OCI-LY7 (cell line): ENCODE measurements around the gene ALG14. TPM values are rescaled to one million over a fixed set of nuclear protein-coding genes. Genes with fewer than 3 reads are reported as not detected.

Experiments used
- BruUV-seq: library from RNA; stranded (reverse); fragments of 400-500 nt; replicated peaks from 2 replicates; lab custom pipeline; 2021; lab: Mats Ljungman, UMichigan
- CTCF ChIA-PET: fragments of 300-600 bp; sonication (Branson Sonifier 250); formaldehyde crosslinking; loops from one replicate; lab custom pipeline; 2022; ENCODE audit warnings: antibody characterized with exemption; ENCODE audit not compliant: unreplicated experiment; lab: Charles Lee
- POLR2A ChIA-PET: fragments of 300-600 bp; sonication (Branson Sonifier 250); formaldehyde crosslinking; loops from one replicate; lab custom pipeline; 2022; ENCODE audit warnings: antibody characterized with exemption; lab: Charles Lee
- DNase-seq: peaks from one replicate; pipeline ENCODE4 v3.0.0-alpha.2; 2015; ENCODE audit warnings: low spot score
- H2AFZ ChIP-seq: fragments of 200-600 bp; sonication (generic), shearing (Covaris generic); 2 replicates; pipeline ENCODE4 v1.6.1; 2014; ENCODE audit warnings: mild to moderate bottlenecking, antibody characterized with exemption, low read length, moderate library complexity
- H3K27ac ChIP-seq: fragments of 200-600 bp; sonication (generic); 2 replicates; pipeline ENCODE4 v1.5.1; 2014; ENCODE audit warnings: mixed run types, low read depth, mild to moderate bottlenecking, moderate library complexity, low read length, inconsistent platforms; ENCODE audit not compliant: poor library complexity, severe bottlenecking
- H3K36me3 ChIP-seq: fragments of 200-600 bp; sonication (generic); 2 replicates; pipeline ENCODE4 v1.6.1; 2014; ENCODE audit warnings: mild to moderate bottlenecking, antibody characterized with exemption, low read length, moderate library complexity, mixed read lengths; ENCODE audit not compliant: insufficient read depth
- H3K4me1 ChIP-seq: fragments of 200-600 bp; sonication (generic); 2 replicates; pipeline ENCODE4 v1.5.1; 2014; ENCODE audit warnings: mild to moderate bottlenecking, low read length; ENCODE audit not compliant: insufficient read depth, poor library complexity, severe bottlenecking
- H3K4me2 ChIP-seq: fragments of 200-600 bp; sonication (generic); 2 replicates; pipeline ENCODE4 v1.6.1; 2014; ENCODE audit warnings: mild to moderate bottlenecking, low read length
- H3K4me3 ChIP-seq: fragments of 200-600 bp; sonication (generic); 2 replicates; pipeline ENCODE4 v1.5.1; 2014; ENCODE audit warnings: mild to moderate bottlenecking, low read depth, low read length; ENCODE audit not compliant: poor library complexity, severe bottlenecking
- H3K79me2 ChIP-seq: fragments of 200-600 bp; sonication (generic); 2 replicates; pipeline ENCODE4 v1.6.1; 2016; ENCODE audit warnings: low read depth, mild to moderate bottlenecking, low read length, moderate library complexity, mixed read lengths; ENCODE audit not compliant: insufficient read depth
- H3K9me2 ChIP-seq: fragments of 200-600 bp; sonication (generic); 2 replicates; pipeline ENCODE4 v1.6.1; 2016; ENCODE audit warnings: mild to moderate bottlenecking, low read length, mixed read lengths; ENCODE audit not compliant: insufficient read depth
- H3K9me3 ChIP-seq: fragments of 200-600 bp; sonication (generic); 2 replicates; pipeline ENCODE4 v1.6.1; 2014; ENCODE audit warnings: mild to moderate bottlenecking, mixed run types, low read length, mixed read lengths
- H4K20me1 ChIP-seq: fragments of 200-600 bp; sonication (generic); 2 replicates; pipeline ENCODE4 v1.6.1; 2014; ENCODE audit warnings: mild to moderate bottlenecking, antibody characterized with exemption, low read length, moderate library complexity, mixed read lengths; ENCODE audit not compliant: insufficient read depth
- CTCF ChIP-seq: fragments of 200-600 bp; sonication (generic); conservative IDR thresholded peaks from 2 replicates; pipeline ENCODE4 v1.5.1; 2014; ENCODE audit warnings: mild to moderate bottlenecking, antibody characterized with exemption, low read length, moderate library complexity, mixed read lengths
- EZH2phosphoT487 ChIP-seq: fragments of 200-600 bp; sonication (generic); IDR thresholded peaks from 2 replicates; pipeline ENCODE4 v1.6.1; 2018; ENCODE audit warnings: low read depth, borderline replicate concordance, mild to moderate bottlenecking, mixed run types, antibody characterized with exemption, low read length, moderate library complexity, mixed read lengths
- intact Hi-C: fragments of 100-400 bp; cut with micrococcal nuclease; formaldehyde crosslinking; loops from one replicate; pipeline ENCODE4 v1.10.0; 2022; ENCODE audit not compliant: unreplicated experiment
- total RNA-seq, 2 experiments: library from RNA; depleted of rRNA in 1 of 2; stranded (reverse); fragments of >200 nt in 1 of 2; shearing (Covaris generic) in 1 of 2; gene quantifications; 2 replicates each; pipeline ENCODE4 v1.2.3, GENCODE V29; 2014 to 2022

The ALG14 gene
- total RNA-seq, 2 experiments from 2014 or later: 1.6 to 8.3 TPM

- no peak overlapping the region for H2AFZ ChIP-seq
- TF ChIP-seq EZH2phosphoT487 (no peak), CTCF (no peak)
- H3K4me1 ChIP-seq: no peaks in the 10 kb centered on the region
- intact Hi-C loops: no loop called here
- no peak overlapping the region for H3K27ac ChIP-seq
- no peak overlapping the region for H3K4me2 ChIP-seq
- H3K36me3 ChIP-seq: no peaks in the 10 kb centered on the region
- H3K9me3 ChIP-seq: no peaks in the 10 kb centered on the region
- DNase-seq: no peak
- no peaks in the 10 kb centered on the region for H4K20me1 ChIP-seq
- POLR2A ChIA-PET: interaction anchor here (0.8 to 1.7 kb wide), 2 partner anchors 19 to 130 kb away, joined by 3 to 5 read pairs; no protein-coding TSS in a partner anchor
- no peaks in the 10 kb centered on the region for H3K9me2 ChIP-seq
- no peaks in the 10 kb centered on the region for H3K79me2 ChIP-seq
- no peak overlapping the region for H3K4me3 ChIP-seq
- CTCF ChIA-PET: no interaction called here
- no TSS peak for BruUV-seq
Measured at GRCh38 chr1:95002540-95003432, 70.0 kb downstream of the ALG14 start.

GRCh38 chr1:95002164-95002539 lies 70.6 kb downstream of the ALG14 start:
- Histone ChIP-seq H3K4me2 (no peak overlapping the region), H3K9me3 (no peaks in the 10 kb centered on the region), H3K79me2 (no peaks in the 10 kb centered on the region), H3K36me3 (no peaks in the 10 kb centered on the region), H3K4me1 (no peaks in the 10 kb centered on the region), H3K27ac (no peak overlapping the region), H3K4me3 (no peak overlapping the region), H3K9me2 (no peaks in the 10 kb centered on the region), H2AFZ (no peak overlapping the region), H4K20me1 (no peaks in the 10 kb centered on the region)
- CTCF ChIA-PET: no interaction called here
- intact Hi-C loops: no loop called here
- DNase-seq: no peak
- TF ChIP-seq EZH2phosphoT487 (no peak), CTCF (no peak)
- POLR2A ChIA-PET: interaction anchor here (1.7 kb wide), 1 partner anchor 20 kb away, joined by 5 read pairs; no protein-coding TSS in a partner anchor
- no TSS peak for BruUV-seq
